ENCODE measurements around the gene UBR1. TPM values are rescaled to one million over a fixed set of nuclear protein-coding genes. Genes with fewer than 3 reads are reported as not detected.

The UBR1 gene
- total RNA-seq, 1 donor, result 35.5 TPM

DNA sequence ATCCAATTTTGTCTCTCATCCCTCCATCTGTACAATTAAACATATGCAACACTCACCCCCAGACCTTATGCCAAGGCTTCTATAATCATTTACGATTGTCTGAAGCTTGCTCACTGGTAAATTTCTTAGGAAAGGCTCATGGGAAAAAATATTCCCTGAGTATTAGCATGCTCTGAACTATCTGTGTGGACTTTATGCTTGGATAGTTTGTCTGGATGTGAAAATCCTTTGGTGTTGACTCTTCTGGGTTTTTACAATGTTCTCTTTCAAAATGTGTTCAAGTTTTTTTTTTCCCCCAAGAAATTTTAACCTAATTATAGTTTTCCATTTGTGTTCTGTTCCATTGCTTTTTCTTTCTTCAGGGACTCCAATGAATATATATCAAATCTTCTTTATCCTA is 165.3 kb downstream of the UBR1 start:
- TF ChIP-seq, protein P1, sequence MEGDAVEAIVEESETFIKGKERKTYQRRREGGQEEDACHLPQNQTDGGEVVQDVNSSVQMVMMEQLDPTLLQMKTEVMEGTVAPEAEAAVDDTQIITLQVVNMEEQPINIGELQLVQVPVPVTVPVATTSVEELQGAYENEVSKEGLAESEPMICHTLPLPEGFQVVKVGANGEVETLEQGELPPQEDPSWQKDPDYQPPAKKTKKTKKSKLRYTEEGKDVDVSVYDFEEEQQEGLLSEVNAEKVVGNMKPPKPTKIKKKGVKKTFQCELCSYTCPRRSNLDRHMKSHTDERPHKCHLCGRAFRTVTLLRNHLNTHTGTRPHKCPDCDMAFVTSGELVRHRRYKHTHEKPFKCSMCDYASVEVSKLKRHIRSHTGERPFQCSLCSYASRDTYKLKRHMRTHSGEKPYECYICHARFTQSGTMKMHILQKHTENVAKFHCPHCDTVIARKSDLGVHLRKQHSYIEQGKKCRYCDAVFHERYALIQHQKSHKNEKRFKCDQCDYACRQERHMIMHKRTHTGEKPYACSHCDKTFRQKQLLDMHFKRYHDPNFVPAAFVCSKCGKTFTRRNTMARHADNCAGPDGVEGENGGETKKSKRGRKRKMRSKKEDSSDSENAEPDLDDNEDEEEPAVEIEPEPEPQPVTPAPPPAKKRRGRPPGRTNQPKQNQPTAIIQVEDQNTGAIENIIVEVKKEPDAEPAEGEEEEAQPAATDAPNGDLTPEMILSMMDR (IDR thresholded peaks at IDR 0.05; ENCODE audit: extremely low read depth, low read depth, low read length), result no peak

DNA sequence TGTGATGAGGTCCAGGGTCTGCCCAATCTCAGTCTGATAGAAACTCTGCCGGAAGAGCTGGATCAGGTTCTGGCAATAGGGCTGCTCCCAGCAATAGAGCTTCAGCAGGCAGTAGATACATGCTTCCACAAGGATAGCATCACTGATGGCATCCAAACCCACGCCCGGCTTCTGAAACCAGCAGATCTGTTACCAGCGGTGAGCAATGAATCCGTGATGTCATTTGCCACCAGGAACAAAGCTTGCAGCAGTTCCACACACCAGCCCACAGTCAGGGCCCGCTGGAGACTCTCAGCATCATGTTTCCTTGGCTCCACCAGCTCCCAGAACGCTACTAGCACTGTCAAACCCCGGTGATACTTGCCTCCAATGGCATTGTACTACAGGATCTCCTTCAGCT is 166.0 kb downstream of the UBR1 start:
- Histone ChIP-seq H3K79me2 (ENCODE audit: insufficient read depth, low read length) (no peaks in the 10 kb centered on the region), H3K36me3 (ENCODE audit: insufficient read depth, low read length) (peaks cover 9% of the 10 kb centered on the region), H3K4me3 (ENCODE audit: insufficient read depth, low read length) (no peak overlapping the region), H3K27ac (ENCODE audit: low read depth, low read length) (no peak overlapping the region), H3K4me2 (ENCODE audit: insufficient read depth, low read length) (no peak overlapping the region), H3K9me3 (ENCODE audit: low read depth, low read length) (no peaks in the 10 kb centered on the region), H3K4me1 (ENCODE audit: insufficient read depth, low read length) (no peaks in the 10 kb centered on the region), H4K20me1 (ENCODE audit: insufficient read depth, low read length) (no peaks in the 10 kb centered on the region), H2AFZ (ENCODE audit: low read length) (no peak overlapping the region), H3K27me3 (ENCODE audit: insufficient read depth, low read length) (no peaks in the 10 kb centered on the region)
- TF ChIP-seq, protein P1 (IDR thresholded peaks at IDR 0.05; ENCODE audit: extremely low read depth, low read depth, low read length), result no peak
- DNase-seq (ENCODE audit: insufficient read length, low spot score, missing footprints), result no peak

More for the DNA sequence above, 165.3 kb downstream of the UBR1 start:
- no peak overlapping the region for H3K27ac ChIP-seq (ENCODE audit: low read depth, low read length)
- H3K27me3 ChIP-seq (ENCODE audit: insufficient read depth, low read length), result no peaks in the 10 kb centered on the region
- H3K4me2 ChIP-seq (ENCODE audit: insufficient read depth, low read length), result no peak overlapping the region
- H3K79me2 ChIP-seq (ENCODE audit: insufficient read depth, low read length), result no peaks in the 10 kb centered on the region
- no peaks in the 10 kb centered on the region for H4K20me1 ChIP-seq (ENCODE audit: insufficient read depth, low read length)
- H2AFZ ChIP-seq (ENCODE audit: low read length), result no peak overlapping the region
- H3K4me3 ChIP-seq (ENCODE audit: insufficient read depth, low read length), result no peak overlapping the region
- DNase-seq (ENCODE audit: insufficient read length, low spot score, missing footprints), result no peak
- H3K9me3 ChIP-seq (ENCODE audit: low read depth, low read length), result no peaks in the 10 kb centered on the region
- H3K4me1 ChIP-seq (ENCODE audit: insufficient read depth, low read length), result no peaks in the 10 kb centered on the region
- H3K36me3 ChIP-seq (ENCODE audit: insufficient read depth, low read length), result peaks cover 13% of the 10 kb centered on the region

DNA sequence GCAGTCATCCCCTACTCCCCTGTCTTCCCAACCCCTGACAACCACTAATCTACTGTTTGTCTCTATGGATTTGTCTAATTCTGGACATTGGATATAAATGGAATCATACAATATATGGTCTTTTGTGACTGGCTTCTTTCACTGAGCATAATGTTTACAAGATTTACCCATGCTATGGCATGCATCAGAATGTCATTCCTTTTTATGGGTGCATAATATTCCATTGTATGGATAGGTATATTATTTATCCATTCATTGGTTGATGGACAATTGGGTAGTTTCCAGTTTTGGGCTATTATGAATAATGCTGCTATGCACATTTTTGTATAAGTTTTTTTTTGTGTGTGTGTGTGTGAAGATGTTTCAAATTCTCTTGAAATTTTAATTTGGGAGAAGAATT is 168.7 kb downstream of the UBR1 start:
- TF ChIP-seq, protein P1 (IDR thresholded peaks at IDR 0.05; ENCODE audit: extremely low read depth, low read depth, low read length), result no peak
- no peaks in the 10 kb centered on the region for H3K4me1 ChIP-seq (ENCODE audit: insufficient read depth, low read length)

GRCh38 chr15:42933886-42934667 is 171.8 kb downstream of the UBR1 start:
- Histone ChIP-seq H3K79me2 (ENCODE audit: insufficient read depth, low read length) (no peaks in the 10 kb centered on the region), H4K20me1 (ENCODE audit: insufficient read depth, low read length) (no peaks in the 10 kb centered on the region), H2AFZ (ENCODE audit: low read length) (no peak overlapping the region), H3K4me3 (ENCODE audit: insufficient read depth, low read length) (no peak overlapping the region), H3K27ac (ENCODE audit: low read depth, low read length) (no peak overlapping the region), H3K36me3 (ENCODE audit: insufficient read depth, low read length) (no peaks in the 10 kb centered on the region), H3K9me3 (ENCODE audit: low read depth, low read length) (no peaks in the 10 kb centered on the region), H3K4me2 (ENCODE audit: insufficient read depth, low read length) (no peak overlapping the region), H3K27me3 (ENCODE audit: insufficient read depth, low read length) (no peaks in the 10 kb centered on the region), H3K4me1 (ENCODE audit: insufficient read depth, low read length) (no peaks in the 10 kb centered on the region)
- TF ChIP-seq, protein P1 (IDR thresholded peaks at IDR 0.05; ENCODE audit: extremely low read depth, low read depth, low read length), result no peak
- no peak for DNase-seq (ENCODE audit: insufficient read length, low spot score, missing footprints)

More for the DNA sequence above, 168.7 kb downstream of the UBR1 start:
- Histone ChIP-seq H3K4me3 (ENCODE audit: insufficient read depth, low read length) (no peak overlapping the region), H3K4me2 (ENCODE audit: insufficient read depth, low read length) (no peak overlapping the region), H3K27me3 (ENCODE audit: insufficient read depth, low read length) (no peaks in the 10 kb centered on the region), H3K79me2 (ENCODE audit: insufficient read depth, low read length) (no peaks in the 10 kb centered on the region), H3K27ac (ENCODE audit: low read depth, low read length) (no peak overlapping the region), H3K36me3 (ENCODE audit: insufficient read depth, low read length) (no peaks in the 10 kb centered on the region), H4K20me1 (ENCODE audit: insufficient read depth, low read length) (no peaks in the 10 kb centered on the region), H2AFZ (ENCODE audit: low read length) (no peak overlapping the region), H3K9me3 (ENCODE audit: low read depth, low read length) (no peaks in the 10 kb centered on the region)
- no peak for DNase-seq (ENCODE audit: insufficient read length, low spot score, missing footprints)

Measured in osteoblast (primary cell).